HG02884 (cell line): ENCODE data around the gene KLHDC8B.
"Not testable (repeated sequence)": the region's sequence is repeated elsewhere in the genome, so short reads cannot be mapped to it uniquely, and the experiment has no call there.

Source experiments
- ATAC-seq: cut with Tn5 transposase; IDR thresholded peaks from one replicate; pipeline ENCODE4 v1.9.1; 2021; ENCODE audit warnings: mild to moderate bottlenecking, moderate library complexity; ENCODE audit not compliant: unreplicated experiment

The KLHDC8B gene

DNA sequence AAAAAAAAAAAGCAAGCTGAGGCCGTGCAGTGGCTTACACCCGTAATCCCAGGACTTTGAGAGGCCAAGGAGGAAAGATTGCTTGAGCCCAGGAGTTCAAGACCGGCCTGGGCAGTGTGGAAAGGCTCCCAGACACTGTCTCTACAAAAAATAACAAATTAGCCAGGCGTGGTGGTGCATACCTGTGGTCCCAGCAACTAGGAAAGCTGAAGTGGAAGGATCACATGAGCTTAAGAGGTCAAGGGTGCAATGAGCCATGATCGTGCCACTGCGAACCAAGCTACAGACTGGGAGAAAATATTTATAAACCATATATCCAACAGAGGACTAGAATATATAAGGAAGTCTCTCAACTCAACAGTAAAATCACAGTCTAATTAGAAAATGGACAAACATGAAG, 10.0 kb downstream of the KLHDC8B start:
- ATAC-seq, result no peak

DNA sequence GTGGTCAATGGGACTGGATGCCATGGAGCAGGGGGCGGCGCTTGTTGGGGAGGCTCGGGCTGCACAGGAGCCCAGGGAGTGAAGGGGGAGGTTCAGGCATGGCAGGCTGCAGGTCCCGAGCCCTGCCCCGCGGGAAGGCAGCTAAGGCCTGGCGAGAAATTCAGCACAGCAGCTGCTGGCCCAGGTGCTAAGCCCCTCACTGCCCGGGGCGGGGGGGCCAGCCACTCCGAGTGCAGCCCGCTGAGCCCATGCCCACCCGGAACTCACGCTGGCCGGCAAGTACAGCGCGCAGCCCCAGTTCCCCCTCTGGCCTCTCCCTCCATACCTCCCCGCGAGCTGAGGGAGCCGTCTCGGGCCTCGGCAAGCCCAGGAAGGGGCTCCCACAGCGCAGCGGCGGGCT, 11.3 kb downstream of the KLHDC8B start:
- no peak for ATAC-seq

DNA sequence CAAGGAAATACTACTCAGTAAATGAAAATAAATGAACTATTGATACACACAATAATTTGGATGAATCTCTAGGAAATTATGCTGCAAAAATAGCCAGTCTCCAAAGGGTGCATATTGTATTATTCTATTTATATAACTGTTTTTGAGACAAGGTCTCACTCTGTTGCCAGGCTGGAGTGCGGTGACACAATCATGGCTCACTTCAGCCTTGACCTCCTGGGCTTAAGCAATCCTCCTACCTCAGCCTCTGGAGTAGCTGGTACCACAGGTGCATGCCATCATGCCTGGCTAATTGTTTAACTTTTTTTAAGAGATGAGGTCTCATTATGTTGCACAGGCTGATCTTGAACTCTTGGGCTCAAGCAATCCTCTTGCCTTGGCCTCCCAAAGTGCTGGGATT, 12.5 kb downstream of the KLHDC8B start:
- no peak for ATAC-seq

DNA sequence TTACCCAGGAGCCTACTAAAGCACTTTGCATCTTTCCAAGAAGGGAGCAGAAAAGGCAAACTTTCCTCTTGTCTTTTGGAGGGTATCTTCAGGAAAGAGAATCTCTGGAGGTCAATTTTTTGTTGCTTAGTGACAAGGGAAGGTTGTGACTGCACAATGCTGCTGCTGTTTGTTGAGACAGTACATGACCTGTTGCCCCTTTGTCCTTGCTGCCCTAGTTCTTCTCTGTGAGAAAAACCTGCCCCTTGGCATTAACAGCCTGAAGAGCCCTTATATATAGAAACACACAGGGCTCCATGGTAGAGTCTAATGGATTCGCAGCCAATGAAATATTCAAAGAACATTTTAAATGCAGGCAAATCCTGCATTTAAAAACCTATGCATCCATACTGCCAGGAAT, 20.3 kb downstream of the KLHDC8B start:
- ATAC-seq, result no peak

DNA sequence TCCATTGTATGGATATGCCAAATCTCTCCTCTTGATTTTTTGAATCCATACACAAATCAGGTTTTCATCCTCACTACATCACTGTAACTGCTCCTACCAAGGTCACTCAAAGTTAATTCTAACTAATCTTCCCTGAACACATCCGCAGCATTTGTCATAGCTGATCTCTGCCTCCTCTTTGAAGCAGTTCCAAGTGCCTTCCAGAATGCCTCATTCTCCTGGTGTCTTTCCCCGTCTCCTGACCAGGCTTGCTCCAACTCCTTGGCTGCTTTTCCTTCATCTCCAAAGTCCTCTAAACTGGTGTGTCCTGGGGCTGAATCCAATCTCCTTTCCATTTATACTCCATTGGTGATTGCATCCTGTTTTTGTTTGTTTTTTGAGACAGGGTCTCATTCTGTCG, 26.8 kb downstream of the KLHDC8B start:
- no peak for ATAC-seq

DNA sequence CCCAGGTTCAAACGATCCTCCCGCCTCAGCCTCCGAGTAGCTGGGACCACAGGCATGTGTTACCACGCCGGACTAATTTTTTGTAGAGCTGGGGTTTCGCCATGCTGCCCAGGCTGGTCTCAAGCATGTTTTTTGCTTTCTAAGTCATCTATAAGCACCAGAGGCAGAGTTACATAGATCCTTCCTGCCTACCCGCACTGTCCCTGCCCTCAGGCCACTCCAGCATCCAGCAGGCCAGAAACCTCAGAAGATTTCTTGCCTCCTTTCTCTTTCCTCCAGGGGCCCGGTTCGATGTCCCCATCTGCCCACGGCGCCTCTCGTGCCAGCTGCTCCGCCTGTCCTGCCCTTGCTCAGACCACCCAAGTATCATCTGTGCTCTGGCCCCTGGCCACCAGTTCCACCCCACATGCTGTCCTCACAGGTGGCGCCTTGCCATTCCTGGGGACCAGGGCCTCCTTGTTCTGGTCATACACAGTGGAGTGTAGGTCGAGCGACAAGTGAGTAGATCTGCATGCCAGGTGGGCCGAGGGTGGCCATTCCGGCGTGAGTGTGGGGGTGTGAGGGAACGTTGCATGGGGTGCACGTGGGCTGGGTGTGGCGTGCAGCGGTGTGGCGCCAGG, 27.3 kb downstream of the KLHDC8B start:
- ATAC-seq, result no peak

DNA sequence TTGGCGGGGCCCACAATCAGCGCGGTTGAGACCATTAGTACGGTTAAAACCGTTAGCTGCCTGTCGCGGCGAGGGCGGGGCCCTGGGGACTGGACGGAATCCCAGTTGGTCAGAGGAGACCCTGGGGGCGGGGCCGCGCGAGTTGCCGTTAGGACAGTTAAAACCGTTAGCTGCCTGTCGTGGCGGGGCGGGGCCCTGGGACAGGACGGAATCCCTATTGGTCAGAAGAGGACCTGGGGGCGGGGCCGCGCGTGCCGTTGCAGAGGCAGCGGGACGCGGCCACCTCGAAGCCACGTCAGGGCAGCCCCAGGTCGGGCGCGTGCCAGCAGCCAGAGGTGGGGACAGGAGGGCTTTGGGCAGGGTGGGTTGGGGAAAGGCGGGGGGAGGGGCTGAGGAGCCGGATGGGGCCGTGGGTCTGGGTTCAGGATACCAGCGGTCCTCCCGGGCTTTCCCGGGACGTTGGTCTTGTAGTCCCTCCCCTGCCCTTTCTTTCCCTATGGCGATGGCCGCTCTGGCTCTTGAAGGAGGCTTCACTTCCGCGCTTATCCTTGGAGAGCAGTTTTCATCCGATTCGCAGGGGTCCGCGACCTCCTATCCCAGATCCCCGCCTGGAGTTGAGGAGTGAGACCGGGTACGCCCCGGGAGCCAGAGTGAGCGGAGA, 28.0 kb downstream of the KLHDC8B start:
- no peak for ATAC-seq

DNA sequence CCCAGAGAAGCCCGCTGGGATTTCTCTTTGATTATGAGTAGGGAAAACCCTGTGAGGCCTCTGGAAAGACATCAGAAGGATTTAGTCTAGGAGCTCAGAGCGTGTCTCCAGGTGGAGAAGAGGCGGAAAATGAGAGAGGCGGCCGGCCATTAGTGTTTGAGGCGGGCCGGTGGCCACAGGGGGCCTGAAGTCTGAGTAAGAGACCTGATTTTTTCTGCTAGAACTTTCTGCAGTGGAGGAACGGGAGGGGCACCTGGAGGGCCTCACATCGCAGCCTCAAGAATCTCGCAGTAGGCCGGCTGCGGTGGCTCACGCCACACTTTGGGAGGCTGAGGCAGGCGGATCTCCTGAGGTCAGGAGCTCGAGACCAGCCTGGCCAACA, 28.5 kb downstream of the KLHDC8B start:
- no peak for ATAC-seq

DNA sequence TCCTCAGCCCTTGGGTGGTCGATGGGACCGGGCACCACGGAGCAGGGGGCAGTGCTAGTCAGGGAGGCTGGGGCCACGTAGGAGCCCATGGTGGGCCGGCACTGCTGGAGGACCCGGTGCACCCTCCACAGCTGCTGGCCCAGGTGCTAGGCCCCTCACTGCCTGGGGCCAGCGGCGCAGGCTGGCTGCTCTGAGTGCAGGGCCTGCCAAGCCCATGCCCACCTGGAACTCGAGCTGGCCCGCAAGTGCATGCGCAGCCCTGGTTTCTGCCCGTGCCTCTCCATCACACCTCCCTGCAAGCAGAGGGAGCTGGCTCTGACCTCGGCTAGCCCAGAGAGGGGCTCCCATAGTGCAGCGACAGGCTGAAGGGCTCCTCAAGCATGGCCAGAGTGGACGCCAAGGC, 42.1 kb downstream of the KLHDC8B start:
- no peak for ATAC-seq

DNA sequence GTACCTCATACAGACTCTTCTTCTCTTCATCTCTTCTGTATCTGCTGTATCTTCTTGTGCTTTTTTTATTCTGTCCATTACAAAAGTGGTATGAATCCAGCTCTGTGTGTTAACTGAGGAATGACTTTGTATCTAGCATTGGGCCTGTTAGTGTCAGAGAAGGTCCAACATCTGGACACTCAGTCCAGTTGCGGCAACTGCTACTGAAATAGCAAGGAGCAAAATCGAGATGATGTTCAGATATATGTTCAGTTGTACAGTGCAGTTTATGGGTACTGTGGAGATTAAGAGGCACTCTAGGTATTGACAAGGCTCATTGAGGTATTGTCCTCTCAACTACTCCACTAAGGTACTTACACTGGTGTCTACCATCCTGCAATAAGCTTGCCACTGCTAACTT, 42.6 kb downstream of the KLHDC8B start:
- no peak for ATAC-seq

DNA sequence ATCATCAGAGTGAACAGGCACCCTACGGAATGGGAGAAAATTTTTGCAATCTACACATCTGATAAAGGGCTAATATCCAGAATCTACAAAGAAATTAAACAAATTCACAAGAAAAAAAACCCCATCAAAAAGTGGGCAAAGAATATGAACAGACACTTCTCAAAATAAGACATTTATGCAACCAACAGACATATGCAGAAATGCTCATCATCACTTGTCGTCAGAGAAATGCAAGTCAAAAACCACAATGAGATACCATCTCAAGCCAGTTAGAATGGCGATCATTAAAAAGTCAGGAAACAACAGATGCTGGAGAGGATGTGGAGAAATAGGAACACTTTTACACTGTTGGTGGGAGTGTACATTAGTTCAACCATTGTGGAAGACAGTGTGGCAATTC, 45.3 kb downstream of the KLHDC8B start:
- not testable (repeated sequence) for ATAC-seq

DNA sequence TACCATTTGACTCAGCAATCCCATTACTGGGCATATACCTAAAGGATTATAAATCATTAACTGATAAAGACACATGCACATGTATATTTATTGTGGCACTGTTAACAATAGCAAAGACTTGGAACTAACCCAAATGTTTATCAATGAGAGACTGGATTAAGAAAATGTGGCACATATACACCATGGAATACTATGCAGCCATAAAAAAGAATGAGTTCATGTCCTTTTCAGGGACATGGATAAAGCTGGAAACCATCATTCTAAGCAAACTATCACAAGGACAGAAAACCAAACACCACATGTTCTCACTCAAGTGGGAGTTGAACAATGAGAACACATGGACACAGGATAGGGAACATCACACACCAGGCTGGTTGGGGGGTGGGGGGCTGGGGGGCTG, 45.7 kb downstream of the KLHDC8B start:
- not testable (repeated sequence) for ATAC-seq

DNA sequence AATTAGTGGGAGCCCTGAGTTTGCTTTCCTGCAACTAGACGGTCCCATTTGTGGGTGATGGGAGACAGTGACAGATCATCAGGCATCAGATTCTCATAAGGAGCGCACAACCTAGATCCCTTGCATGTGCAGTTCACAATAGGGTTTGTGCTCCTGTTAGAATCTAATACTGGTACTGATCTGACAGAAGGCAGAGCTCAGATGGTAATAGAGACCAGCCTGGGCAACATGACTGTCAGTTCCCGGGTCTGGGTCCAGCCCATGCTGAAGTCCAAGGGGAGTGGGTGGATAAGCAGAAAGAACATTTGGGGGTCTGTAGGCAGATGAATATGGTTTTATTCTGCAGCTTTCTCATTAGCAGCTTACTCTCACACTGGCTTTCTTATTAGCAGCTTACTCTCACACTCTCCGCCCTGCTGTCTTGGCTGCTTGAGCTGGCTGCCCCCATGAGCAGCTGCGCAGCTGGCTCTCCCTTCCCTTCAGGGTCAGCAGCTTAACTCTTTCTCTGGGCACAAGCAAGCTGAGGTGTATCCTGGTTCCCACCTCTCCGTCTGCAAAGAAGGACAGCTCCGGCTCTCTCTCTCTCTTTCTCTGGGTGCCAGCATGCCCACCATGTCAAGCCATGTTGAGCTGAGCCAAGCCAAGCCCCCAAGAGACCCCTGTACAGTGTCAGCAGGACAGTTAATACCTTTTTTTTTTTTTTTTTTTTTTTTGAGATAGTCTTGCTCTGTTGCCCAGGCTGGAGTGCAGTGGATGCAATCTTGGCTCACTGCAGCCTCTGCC, 46.5 kb downstream of the KLHDC8B start:
- ATAC-seq, result no peak

DNA sequence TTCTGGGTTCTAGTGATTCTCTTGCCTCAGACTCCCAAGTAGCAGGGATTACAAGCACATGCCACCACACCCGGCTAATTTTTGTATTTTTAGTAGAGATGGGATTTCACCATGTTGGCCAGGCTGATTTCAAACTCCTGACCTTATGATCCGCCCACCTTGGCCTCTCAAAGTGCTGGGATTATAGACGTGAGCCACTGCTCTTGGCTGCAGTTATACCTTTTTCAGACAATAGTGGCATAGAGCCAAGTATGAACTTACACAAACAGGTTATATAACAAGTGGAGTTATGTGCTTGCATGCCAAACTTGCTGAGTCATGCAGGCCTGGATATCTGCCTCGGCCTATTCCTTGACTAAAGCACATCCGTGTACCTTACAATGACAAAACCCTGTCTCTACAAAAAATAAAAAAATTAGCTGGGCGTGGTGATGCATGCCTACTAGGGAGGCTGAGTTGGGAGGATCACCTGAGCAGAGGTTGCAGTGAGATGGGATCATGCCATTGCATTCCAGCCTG, 47.1 kb downstream of the KLHDC8B start:
- ATAC-seq, result not testable (repeated sequence)

DNA sequence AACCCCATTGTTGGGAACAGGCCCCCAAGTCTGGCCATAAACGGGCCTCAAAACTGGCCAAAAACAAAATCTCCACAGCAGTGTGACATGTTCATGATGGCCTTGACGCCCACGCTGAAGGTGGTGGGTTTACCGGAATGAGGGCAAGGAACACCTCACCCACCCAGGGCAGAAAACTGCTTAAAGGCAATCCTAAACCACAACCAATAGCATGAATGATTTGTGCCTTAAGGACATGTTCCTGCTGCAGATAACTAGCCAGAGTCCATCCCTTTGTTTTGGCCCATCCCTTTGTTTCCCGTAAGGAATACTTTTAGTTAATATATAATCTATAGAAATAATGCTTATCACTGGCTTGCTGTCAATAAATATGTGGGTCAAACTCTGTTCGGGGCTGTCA, 47.7 kb downstream of the KLHDC8B start:
- ATAC-seq, result no peak

DNA sequence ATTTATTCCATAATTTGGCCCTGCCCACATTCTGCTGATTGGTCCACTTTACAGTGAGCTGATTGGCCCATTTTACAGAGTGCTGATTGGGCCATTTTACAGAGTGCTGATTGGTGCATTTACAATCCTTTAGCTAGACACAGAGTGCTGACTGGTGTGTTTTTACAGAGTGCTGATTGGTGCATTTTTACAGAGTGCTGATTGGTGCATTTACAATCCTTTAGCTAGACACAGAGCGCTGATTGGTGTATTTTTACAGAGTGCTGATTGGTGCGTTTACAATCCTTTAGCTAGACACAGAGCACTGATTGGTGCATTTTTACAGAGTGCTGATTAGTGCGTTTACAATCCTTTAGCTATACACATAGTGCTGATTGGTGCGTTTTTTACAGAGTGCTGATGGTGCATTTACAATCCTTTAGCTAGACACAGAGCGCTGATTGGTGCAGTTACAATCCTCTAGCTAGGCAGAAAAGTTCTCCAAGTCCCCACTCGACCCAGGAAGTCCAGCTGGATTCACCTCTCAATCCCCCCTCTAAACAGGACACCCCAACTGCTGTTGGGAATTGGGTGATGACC, 49.7 kb downstream of the KLHDC8B start:
- not testable (repeated sequence) for ATAC-seq

DNA sequence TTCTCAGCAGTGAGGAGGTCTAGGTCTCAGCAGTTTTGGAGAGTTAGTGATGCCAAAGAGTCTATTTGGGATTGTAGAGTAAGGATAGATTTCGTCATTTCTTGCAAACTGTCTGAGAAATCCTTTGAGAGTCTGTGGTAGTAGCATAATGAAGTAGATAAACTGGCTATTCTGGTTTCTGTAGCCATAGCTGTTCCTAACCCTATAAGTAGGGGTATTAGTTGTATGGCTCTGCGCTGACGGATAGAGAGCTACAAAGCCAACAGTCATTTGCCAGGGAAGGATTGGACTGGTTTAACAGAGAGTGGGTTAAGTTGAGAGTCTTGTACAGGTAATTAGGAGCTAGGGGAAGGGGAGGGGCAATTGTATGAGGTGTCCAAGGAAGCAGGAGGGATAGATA, 50.6 kb downstream of the KLHDC8B start:
- no peak for ATAC-seq
